ENCODE measurements around the gene STK32B. TPM values are rescaled to one million over a fixed set of nuclear protein-coding genes. Genes with fewer than 3 reads are reported as not detected.

STK32B gene
- polyA plus RNA-seq, 1 of the 3 experiments (the other 2 are of a cell fraction) = 0.20 TPM

- Histone ChIP-seq H3K36me3 (replicated peaks in 1 of 2; ENCODE audit: control insufficient read depth in 1 of 2, insufficient read depth in 2 of 2, low read length in 1 of 2) (no peaks in the 10 kb centered on the region), H2AFZ (ENCODE audit: low read depth) (no peak overlapping the region), H3K27me3 (ENCODE audit: insufficient read depth) (no peaks in the 10 kb centered on the region), H3K79me2 (ENCODE audit: insufficient read depth) (no peaks in the 10 kb centered on the region), H3K27ac (ENCODE audit: low read depth in 2 of 2, low read length in 1 of 2) (no peak overlapping the region), H3K4me1 (ENCODE audit: control insufficient read depth in 1 of 2, insufficient read depth in 2 of 2, low read depth in 1 of 2, low read length in 1 of 2) (no peaks in the 10 kb centered on the region; a peak in 1 of 4 replicates), H3K9ac (no peak overlapping the region), H3F3A (replicated peaks; ENCODE audit: insufficient read depth) (no peaks in the 10 kb centered on the region), H3K9me3 (no peaks in the 10 kb centered on the region), H4K20me1 (ENCODE audit: insufficient read depth) (no peaks in the 10 kb centered on the region), H3K4me2 (no peak overlapping the region), H3K9me2 (no peaks in the 10 kb centered on the region), H3K4me3 (ENCODE audit: low read depth in 2 of 2, low read length in 1 of 2) (no peak overlapping the region)
- no peak for DNase-seq
- ChIA-PET CTCF (no interaction called here), POLR2A (no interaction called here)
- 3% methylated on average over 3 of the region's 3 CpGs for WGBS (ENCODE audit: low lambda C conversion rate)
- TF ChIP-seq NFIC (IDR thresholded peaks at IDR 0.05; ENCODE audit: borderline replicate concordance) = no peak
- TF ChIP-seq, protein P1, sequence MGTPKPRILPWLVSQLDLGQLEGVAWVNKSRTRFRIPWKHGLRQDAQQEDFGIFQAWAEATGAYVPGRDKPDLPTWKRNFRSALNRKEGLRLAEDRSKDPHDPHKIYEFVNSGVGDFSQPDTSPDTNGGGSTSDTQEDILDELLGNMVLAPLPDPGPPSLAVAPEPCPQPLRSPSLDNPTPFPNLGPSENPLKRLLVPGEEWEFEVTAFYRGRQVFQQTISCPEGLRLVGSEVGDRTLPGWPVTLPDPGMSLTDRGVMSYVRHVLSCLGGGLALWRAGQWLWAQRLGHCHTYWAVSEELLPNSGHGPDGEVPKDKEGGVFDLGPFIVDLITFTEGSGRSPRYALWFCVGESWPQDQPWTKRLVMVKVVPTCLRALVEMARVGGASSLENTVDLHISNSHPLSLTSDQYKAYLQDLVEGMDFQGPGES (IDR thresholded peaks at IDR 0.05; ENCODE audit: low read depth, low read length) = no peak
- no peak for TF ChIP-seq RFX5 (IDR thresholded peaks at IDR 0.05; ENCODE audit: low read length)
- no peak for TF ChIP-seq EZH2phosphoT487 (IDR thresholded peaks at IDR 0.05; ENCODE audit: borderline replicate concordance, low read depth)
- no peak for TF ChIP-seq MEF2A (IDR thresholded peaks at IDR 0.05; ENCODE audit: borderline replicate concordance, low read depth)
- TF ChIP-seq RCOR1 (IDR thresholded peaks at IDR 0.05; ENCODE audit: low read length) = no peak
- no peak for TF ChIP-seq TAF1 (IDR thresholded peaks at IDR 0.05; ENCODE audit: borderline replicate concordance, low read depth, low read length)
These were observed 152.7 kb downstream of the STK32B start for GRCh38 chr4:5203993-5204310.

- Histone ChIP-seq H3K36me3 (replicated peaks in 1 of 2; ENCODE audit: control insufficient read depth in 1 of 2, insufficient read depth in 2 of 2, low read length in 1 of 2) (no peaks in the 10 kb centered on the region), H3K4me3 (ENCODE audit: low read depth in 2 of 2, low read length in 1 of 2) (no peak overlapping the region), H3K4me1 (ENCODE audit: control insufficient read depth in 1 of 2, insufficient read depth in 2 of 2, low read depth in 1 of 2, low read length in 1 of 2) (no peaks in the 10 kb centered on the region; a peak in 1 of 4 replicates), H3K9me2 (no peaks in the 10 kb centered on the region), H3K27ac (ENCODE audit: low read depth in 2 of 2, low read length in 1 of 2) (no peak overlapping the region), H3K4me2 (no peak overlapping the region), H3K9me3 (no peaks in the 10 kb centered on the region), H4K20me1 (ENCODE audit: insufficient read depth) (no peaks in the 10 kb centered on the region), H3K79me2 (ENCODE audit: insufficient read depth) (no peaks in the 10 kb centered on the region), H3K27me3 (ENCODE audit: insufficient read depth) (no peaks in the 10 kb centered on the region), H3K9ac (no peak overlapping the region), H3F3A (replicated peaks; ENCODE audit: insufficient read depth) (no peaks in the 10 kb centered on the region), H2AFZ (ENCODE audit: low read depth) (no peak overlapping the region)
- POLR2A ChIA-PET = no interaction called here
- WGBS (ENCODE audit: low lambda C conversion rate) = 0% methylated on average over 2 of the region's 2 CpGs
- CTCF ChIA-PET = interaction anchor here (1.0 kb wide), 1 partner anchor 32 kb away, joined by 3 read pairs; no protein-coding TSS in a partner anchor
- no peak for DNase-seq
- TF ChIP-seq MXI1 (IDR thresholded peaks at IDR 0.05; ENCODE audit: low read depth, low read length) (no peak), GATA2 (CRISPR knock-in tag; IDR thresholded peaks at IDR 0.05) (no peak), JUND (IDR thresholded peaks at IDR 0.05) (no peak), RXRA (IDR thresholded peaks at IDR 0.05; ENCODE audit: borderline replicate concordance, low read depth) (no peak), YY1 (IDR thresholded peaks at IDR 0.05; ENCODE audit: low read depth) (no peak), REST (IDR thresholded peaks at IDR 0.05; ENCODE audit: low read depth, low read length) (no peak), RFX5 (IDR thresholded peaks at IDR 0.05; ENCODE audit: low read length) (no peak), CTCF (IDR thresholded peaks at IDR 0.05) (no peak), EZH2phosphoT487 (IDR thresholded peaks at IDR 0.05; ENCODE audit: borderline replicate concordance, low read depth) (no peak), TCF12 (IDR thresholded peaks at IDR 0.05) (no peak), NFIC (IDR thresholded peaks at IDR 0.05; ENCODE audit: borderline replicate concordance) (no peak)
- TF ChIP-seq, protein P2, sequence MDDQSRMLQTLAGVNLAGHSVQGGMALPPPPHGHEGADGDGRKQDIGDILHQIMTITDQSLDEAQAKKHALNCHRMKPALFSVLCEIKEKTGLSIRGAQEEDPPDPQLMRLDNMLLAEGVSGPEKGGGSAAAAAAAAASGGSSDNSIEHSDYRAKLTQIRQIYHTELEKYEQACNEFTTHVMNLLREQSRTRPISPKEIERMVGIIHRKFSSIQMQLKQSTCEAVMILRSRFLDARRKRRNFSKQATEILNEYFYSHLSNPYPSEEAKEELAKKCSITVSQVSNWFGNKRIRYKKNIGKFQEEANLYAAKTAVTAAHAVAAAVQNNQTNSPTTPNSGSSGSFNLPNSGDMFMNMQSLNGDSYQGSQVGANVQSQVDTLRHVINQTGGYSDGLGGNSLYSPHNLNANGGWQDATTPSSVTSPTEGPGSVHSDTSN (IDR thresholded peaks at IDR 0.05) = no peak
- TF ChIP-seq, protein P3, sequence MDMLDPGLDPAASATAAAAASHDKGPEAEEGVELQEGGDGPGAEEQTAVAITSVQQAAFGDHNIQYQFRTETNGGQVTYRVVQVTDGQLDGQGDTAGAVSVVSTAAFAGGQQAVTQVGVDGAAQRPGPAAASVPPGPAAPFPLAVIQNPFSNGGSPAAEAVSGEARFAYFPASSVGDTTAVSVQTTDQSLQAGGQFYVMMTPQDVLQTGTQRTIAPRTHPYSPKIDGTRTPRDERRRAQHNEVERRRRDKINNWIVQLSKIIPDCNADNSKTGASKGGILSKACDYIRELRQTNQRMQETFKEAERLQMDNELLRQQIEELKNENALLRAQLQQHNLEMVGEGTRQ (IDR thresholded peaks at IDR 0.05; ENCODE audit: borderline replicate concordance, low read depth, low read length) = no peak
- TF ChIP-seq, protein P4, sequence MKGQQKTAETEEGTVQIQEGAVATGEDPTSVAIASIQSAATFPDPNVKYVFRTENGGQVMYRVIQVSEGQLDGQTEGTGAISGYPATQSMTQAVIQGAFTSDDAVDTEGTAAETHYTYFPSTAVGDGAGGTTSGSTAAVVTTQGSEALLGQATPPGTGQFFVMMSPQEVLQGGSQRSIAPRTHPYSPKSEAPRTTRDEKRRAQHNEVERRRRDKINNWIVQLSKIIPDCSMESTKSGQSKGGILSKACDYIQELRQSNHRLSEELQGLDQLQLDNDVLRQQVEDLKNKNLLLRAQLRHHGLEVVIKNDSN (IDR thresholded peaks at IDR 0.05; ENCODE audit: borderline replicate concordance, low read depth) = no peak
- TF ChIP-seq, protein P5, sequence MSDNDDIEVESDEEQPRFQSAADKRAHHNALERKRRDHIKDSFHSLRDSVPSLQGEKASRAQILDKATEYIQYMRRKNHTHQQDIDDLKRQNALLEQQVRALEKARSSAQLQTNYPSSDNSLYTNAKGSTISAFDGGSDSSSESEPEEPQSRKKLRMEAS (IDR thresholded peaks at IDR 0.05; ENCODE audit: low read depth) = no peak
These were observed 153.5 kb downstream of the STK32B start for GRCh38 chr4:5204781-5205180.

Measured in SK-N-SH (cell line).